GM20000 (cell line): ENCODE data around the gene HIPK2.

ENCODE experiments used
- DNase-seq: peaks from one replicate; pipeline ENCODE4 v3.0.0; 2012; ENCODE audit warnings: low spot score
- CTCF ChIP-seq: IDR thresholded peaks from 2 replicates; pipeline ENCODE4 v1.5.1; 2012; ENCODE audit warnings: mild to moderate bottlenecking, control low read depth; ENCODE audit errors: extremely low read depth, missing control alignments

Gene HIPK2

GRCh38 chr7:139586286-139586685, 191.5 kb downstream of the HIPK2 start:
- TF ChIP-seq CTCF = no peak
- no peak for DNase-seq

GRCh38 chr7:139585042-139585441, 192.8 kb downstream of the HIPK2 start:
- no peak for DNase-seq
- TF ChIP-seq CTCF = no peak

GRCh38 chr7:139583826-139584553, 193.8 kb downstream of the HIPK2 start:
- DNase-seq = no peak
- TF ChIP-seq CTCF = no peak

- no peak for DNase-seq
- no peak for TF ChIP-seq CTCF
Measured at GRCh38 chr7:139582671-139583155, 195.1 kb downstream of the HIPK2 start.

- TF ChIP-seq CTCF = no peak
- DNase-seq = no peak
Measured at GRCh38 chr7:139582130-139582650, 195.6 kb downstream of the HIPK2 start.

GRCh38 chr7:139580435-139580834, 197.4 kb downstream of the HIPK2 start:
- no peak for DNase-seq
- no peak for TF ChIP-seq CTCF

GRCh38 chr7:139576179-139576973, 201.4 kb downstream of the HIPK2 start:
- no peak for DNase-seq

More at GRCh38 chr7:139576179-139576973, 201.4 kb downstream of the HIPK2 start:
- no peak for TF ChIP-seq CTCF
